Suprapubic skin (tissue), 4 donors: ENCODE measurements around the gene ERO1B. TPM values are rescaled to one million over a fixed set of nuclear protein-coding genes. Genes with fewer than 3 reads are reported as not detected.

Experiments used
- DNase-seq, 2 donors: peaks; one replicate each; pipeline ENCODE4 v3.0.0-alpha.2; 2019; ENCODE audit warnings: low spot score in 2 of 2
- H3K27ac ChIP-seq: fragments of 200-600 bp; sonication (generic); one replicate; pipeline ENCODE4 v1.5.1; 2019
- H3K27me3 ChIP-seq: fragments of 200-600 bp; sonication (generic); one replicate; pipeline ENCODE4 v1.5.1; 2019
- H3K36me3 ChIP-seq: fragments of 200-600 bp; sonication (generic); one replicate; pipeline ENCODE4 v1.5.1; 2019
- H3K4me1 ChIP-seq: fragments of 200-600 bp; sonication (generic); one replicate; pipeline ENCODE4 v1.5.1; 2019
- H3K4me3 ChIP-seq: fragments of 200-600 bp; sonication (generic); one replicate; pipeline ENCODE4 v1.5.1; 2019; ENCODE audit warnings: mild to moderate bottlenecking
- H3K9me3 ChIP-seq: fragments of 200-600 bp; sonication (generic); one replicate; pipeline ENCODE4 v1.5.1; 2019
- CTCF ChIP-seq, 2 donors: fragments of 200-600 bp in 1 of 2; fragments of 450-650 bp in 1 of 2; sonication (generic) in 1 of 2; IDR thresholded peaks; one replicate each; pipeline ENCODE4 v1.5.1; 2016 to 2019; ENCODE audit warnings: antibody characterized with exemption in 2 of 2, mild to moderate bottlenecking in 1 of 2, moderate library complexity in 1 of 2
- EP300 ChIP-seq: sonication (generic); formaldehyde crosslinking; IDR thresholded peaks from one replicate; pipeline ENCODE4 v1.6.1; 2017; ENCODE audit warnings: antibody characterized with exemption
- POLR2A ChIP-seq, 2 donors: fragments of 450-650 bp; IDR thresholded peaks; one replicate each; pipeline ENCODE4 v1.6.1; 2017; ENCODE audit warnings: antibody characterized with exemption in 2 of 2, mild to moderate bottlenecking in 2 of 2, moderate library complexity in 2 of 2
- POLR2AphosphoS5 ChIP-seq, 3 donors: sonication (generic); formaldehyde crosslinking; IDR thresholded peaks; one replicate each; pipeline ENCODE4 v1.6.1; 2017; ENCODE audit warnings: antibody characterized with exemption in 3 of 3
- WGBS: methylation state at CpG from one replicate; pipeline ENCODE4 v1.1.5; 2018; 5-methylcytosine and 5-hydroxymethylcytosine counted together
- total RNA-seq, 4 donors: library from RNA; depleted of rRNA; stranded (reverse); fragments of >200 nt; gene quantifications; one replicate each; pipeline ENCODE4 v1.1.0, GENCODE V29; 2016

ERO1B gene
- total RNA-seq, 4 donors from 2014 or later = 2.9 to 11.7 (median 4.2) TPM

- Histone ChIP-seq H3K4me3 (no peak overlapping the region), H3K27ac (no peak overlapping the region), H3K36me3 (peaks cover 4% of the 10 kb centered on the region), H3K9me3 (peaks cover 25% of the 10 kb centered on the region), H3K27me3 (no peaks in the 10 kb centered on the region), H3K4me1 (no peaks in the 10 kb centered on the region)
- TF ChIP-seq POLR2AphosphoS5 (IDR thresholded peaks at IDR 0.05) (no peak), POLR2A (IDR thresholded peaks at IDR 0.05) (no peak), CTCF (IDR thresholded peaks at IDR 0.05) (no peak), EP300 (no peak)
- no peak for DNase-seq
Observed at GRCh38 chr1:236261898-236262297, 19.9 kb downstream of the ERO1B start.

- 98% methylated on average over 1 of the region's 1 CpG for WGBS
- no peak for DNase-seq
- H3K4me1 ChIP-seq = no peaks in the 10 kb centered on the region
- H3K9me3 ChIP-seq = peaks cover 25% of the 10 kb centered on the region
- H3K4me3 ChIP-seq = no peak overlapping the region
- peaks cover 4% of the 10 kb centered on the region for H3K36me3 ChIP-seq
- no peak for TF ChIP-seq POLR2A (IDR thresholded peaks at IDR 0.05)
- no peak for TF ChIP-seq CTCF (IDR thresholded peaks at IDR 0.05)
- TF ChIP-seq EP300 = no peak
- no peak for TF ChIP-seq POLR2AphosphoS5 (IDR thresholded peaks at IDR 0.05)
- no peaks in the 10 kb centered on the region for H3K27me3 ChIP-seq
- no peak overlapping the region for H3K27ac ChIP-seq
Observed at GRCh38 chr1:236261033-236261432, 20.7 kb downstream of the ERO1B start.

GRCh38 chr1:236259043-236259442 lies 22.7 kb downstream of the ERO1B start:
- WGBS = 94% methylated on average over 1 of the region's 1 CpG
- no peak for TF ChIP-seq POLR2AphosphoS5 (IDR thresholded peaks at IDR 0.05)
- no peak for TF ChIP-seq EP300
- TF ChIP-seq CTCF (IDR thresholded peaks at IDR 0.05) = no peak
- TF ChIP-seq POLR2A (IDR thresholded peaks at IDR 0.05) = no peak
- H3K27me3 ChIP-seq = no peaks in the 10 kb centered on the region
- peaks cover 4% of the 10 kb centered on the region for H3K36me3 ChIP-seq
- no peak overlapping the region for H3K4me3 ChIP-seq
- peaks cover 25% of the 10 kb centered on the region for H3K9me3 ChIP-seq
- H3K27ac ChIP-seq = no peak overlapping the region
- DNase-seq = no peak
- no peaks in the 10 kb centered on the region for H3K4me1 ChIP-seq

- no peak overlapping the region for H3K27ac ChIP-seq
- WGBS = 86% methylated on average over 4 of the region's 4 CpGs
- no peak for DNase-seq
- no peak overlapping the region for H3K4me3 ChIP-seq
- TF ChIP-seq POLR2A (IDR thresholded peaks at IDR 0.05) (no peak), EP300 (no peak), CTCF (IDR thresholded peaks at IDR 0.05) (no peak), POLR2AphosphoS5 (IDR thresholded peaks at IDR 0.05) (no peak)
- H3K27me3 ChIP-seq = no peaks in the 10 kb centered on the region
- H3K9me3 ChIP-seq = peaks cover 25% of the 10 kb centered on the region
- peaks cover 4% of the 10 kb centered on the region for H3K36me3 ChIP-seq
- no peaks in the 10 kb centered on the region for H3K4me1 ChIP-seq
Observed at GRCh38 chr1:236258114-236258622, 23.6 kb downstream of the ERO1B start.

GRCh38 chr1:236257216-236257615 lies 24.5 kb downstream of the ERO1B start:
- no peaks in the 10 kb centered on the region for H3K27me3 ChIP-seq
- peaks cover 25% of the 10 kb centered on the region for H3K9me3 ChIP-seq
- no peak overlapping the region for H3K27ac ChIP-seq
- peaks cover 4% of the 10 kb centered on the region for H3K36me3 ChIP-seq
- DNase-seq = no peak
- no peaks in the 10 kb centered on the region for H3K4me1 ChIP-seq
- no peak overlapping the region for H3K4me3 ChIP-seq
- TF ChIP-seq CTCF (IDR thresholded peaks at IDR 0.05) (no peak), EP300 (no peak), POLR2A (IDR thresholded peaks at IDR 0.05) (no peak), POLR2AphosphoS5 (IDR thresholded peaks at IDR 0.05) (no peak)
